Inflammatory macrophage (primary cell): ENCODE measurements around the gene AGAP3.

Experiments used
- DNase-seq, 2 donors: peaks; one replicate each; pipeline ENCODE4 v3.0.0-alpha.2; 2020 to 2022

Gene AGAP3

GRCh38 chr7:151124899-151125399, 38.7 kb downstream of the AGAP3 start:
- no peak for DNase-seq

- no peak for DNase-seq
Observed at GRCh38 chr7:151125470-151125845, 39.2 kb downstream of the AGAP3 start.

GRCh38 chr7:151125846-151126481, 39.7 kb downstream of the AGAP3 start:
- no peak for DNase-seq

GRCh38 chr7:151126491-151127137, 40.3 kb downstream of the AGAP3 start:
- no peak for DNase-seq

- no peak for DNase-seq
Observed at GRCh38 chr7:151128144-151128543, 41.9 kb downstream of the AGAP3 start.

GRCh38 chr7:151128716-151129115, 42.4 kb downstream of the AGAP3 start:
- no peak for DNase-seq

GRCh38 chr7:151129117-151129959, 43.1 kb downstream of the AGAP3 start:
- no peak for DNase-seq

- DNase-seq = no peak
Observed at GRCh38 chr7:151129960-151130591, 43.8 kb downstream of the AGAP3 start.

- no peak for DNase-seq
Observed at GRCh38 chr7:151130741-151131157, 44.5 kb downstream of the AGAP3 start.

- no peak for DNase-seq
Observed at GRCh38 chr7:151131224-151131591, 44.9 kb downstream of the AGAP3 start.

- DNase-seq = no peak
Observed at GRCh38 chr7:151131592-151132293, 45.5 kb downstream of the AGAP3 start.

- DNase-seq = no peak
Observed at GRCh38 chr7:151132461-151133205, 46.4 kb downstream of the AGAP3 start.

GRCh38 chr7:151133266-151133985, 47.2 kb downstream of the AGAP3 start:
- DNase-seq = no peak

GRCh38 chr7:151133986-151134742, 47.9 kb downstream of the AGAP3 start:
- DNase-seq = no peak

- DNase-seq = no peak
Observed at GRCh38 chr7:151134743-151135524, 48.7 kb downstream of the AGAP3 start.

- no peak for DNase-seq
Observed at GRCh38 chr7:151135525-151135845, 49.2 kb downstream of the AGAP3 start.

GRCh38 chr7:151135866-151136843, 49.9 kb downstream of the AGAP3 start:
- no peak for DNase-seq

- DNase-seq = no peak
Observed at GRCh38 chr7:151137076-151137675, 50.9 kb downstream of the AGAP3 start.
